ENCODE data around the gene TRIM40. TPM values are rescaled to one million over a fixed set of nuclear protein-coding genes. Genes with fewer than 3 reads are reported as not detected.
A peak's percentile ranks its signal among the peaks of the same experiment; 100 is the strongest.

TRIM40 gene
- total RNA-seq, 1 donor from 2014 or later, result not detected

DNA sequence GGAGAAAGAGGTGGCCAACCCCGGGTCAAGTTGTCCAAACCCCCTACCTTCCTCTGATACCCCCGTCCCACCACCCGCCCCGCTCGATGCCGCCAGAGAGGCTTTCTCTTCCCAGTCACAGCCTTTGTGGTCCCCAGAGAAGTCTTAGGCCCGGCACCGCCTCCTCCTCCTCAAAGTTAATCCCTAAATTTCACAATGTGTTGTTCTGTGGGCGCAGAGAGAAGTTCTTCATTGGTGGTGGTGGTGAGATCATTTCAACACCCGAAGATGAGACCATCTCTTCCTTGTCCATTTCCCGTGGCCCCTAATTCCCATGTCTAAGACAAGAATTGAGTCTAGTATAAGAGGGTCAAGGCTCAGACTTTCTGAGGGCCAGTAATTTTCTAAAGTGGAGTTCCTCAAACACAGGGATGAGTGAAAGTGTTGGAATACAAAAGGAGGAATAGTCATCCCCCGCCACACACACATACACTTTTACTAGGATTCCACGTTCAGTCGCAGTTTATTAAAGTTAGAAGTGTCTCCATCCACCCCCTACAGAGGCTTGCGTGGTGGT, 33.4 kb upstream of the TRIM40 start:
- peak overlapping the region; percentile 88 for H3K4me3 Mint-ChIP-seq
- DNase-seq (ENCODE audit: low read depth, low spot score), result no peak
- no peak for TF ChIP-seq CTCF (conservative IDR thresholded peaks at IDR 0.05)
- no peaks in the 10 kb centered on the region for H3K36me3 Mint-ChIP-seq (ENCODE audit: low read depth)
- H3K4me1 Mint-ChIP-seq, result peaks cover 34% of the 10 kb centered on the region
- no peak overlapping the region for H3K27ac Mint-ChIP-seq (ENCODE audit: unreplicated experiment)
- no peaks in the 10 kb centered on the region for H3K9me3 Mint-ChIP-seq
- peaks cover 96% of the 10 kb centered on the region for H3K27me3 Mint-ChIP-seq (ENCODE audit: low read depth)

DNA sequence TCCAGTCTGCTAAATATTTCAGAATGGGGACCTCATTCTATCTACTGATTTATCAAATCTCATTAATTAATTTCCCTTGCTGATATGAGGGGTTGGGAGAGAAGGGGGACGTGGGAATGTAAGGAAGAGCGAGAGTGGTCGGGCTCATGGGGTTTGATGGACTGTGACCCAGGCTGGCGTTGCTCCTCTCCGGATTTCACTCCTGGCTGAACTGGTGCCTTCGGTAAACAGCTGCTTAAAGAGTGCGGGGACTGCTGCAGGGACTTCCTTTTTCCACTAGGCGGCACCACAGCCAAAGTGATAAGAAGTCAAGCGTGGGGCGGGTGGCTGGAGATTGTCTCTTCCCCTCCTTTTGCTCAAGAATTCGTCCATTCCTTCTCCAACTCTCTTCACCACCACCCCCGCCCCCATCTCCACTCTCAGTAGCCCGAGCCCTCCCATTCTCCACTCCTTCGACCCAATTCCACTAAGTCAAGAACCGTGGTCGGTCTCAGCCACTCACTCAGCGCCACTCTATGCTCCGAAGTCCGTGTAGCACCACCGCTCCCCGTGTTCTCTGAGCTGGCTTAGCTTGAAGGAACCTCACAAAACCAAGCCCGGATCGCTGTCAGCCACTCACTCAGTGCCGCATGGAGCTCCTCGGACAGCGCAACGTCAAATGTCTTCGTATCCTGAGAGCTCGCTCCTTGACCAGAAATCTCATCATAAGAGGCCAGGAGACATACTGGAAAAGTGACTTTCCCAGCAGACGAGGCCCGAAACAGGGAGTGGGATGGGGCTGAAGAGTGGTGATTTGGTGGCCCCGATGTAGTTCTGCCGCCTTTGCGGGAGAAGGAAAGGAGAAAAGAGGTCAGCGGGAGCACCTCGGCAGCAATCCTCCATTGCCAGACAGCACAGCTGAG, 32.7 kb upstream of the TRIM40 start:
- TF ChIP-seq CTCF (conservative IDR thresholded peaks at IDR 0.05), result peak; percentile 89
- H3K36me3 Mint-ChIP-seq (ENCODE audit: low read depth), result no peaks in the 10 kb centered on the region
- no peak overlapping the region for H3K27ac Mint-ChIP-seq (ENCODE audit: unreplicated experiment)
- H3K4me1 Mint-ChIP-seq, result peaks cover 34% of the 10 kb centered on the region
- DNase-seq (ENCODE audit: low read depth, low spot score), result peak; percentile 78
- no peaks in the 10 kb centered on the region for H3K9me3 Mint-ChIP-seq
- H3K27me3 Mint-ChIP-seq (ENCODE audit: low read depth), result peaks cover 96% of the 10 kb centered on the region
- peak overlapping the region; percentile 88 for H3K4me3 Mint-ChIP-seq

DNA sequence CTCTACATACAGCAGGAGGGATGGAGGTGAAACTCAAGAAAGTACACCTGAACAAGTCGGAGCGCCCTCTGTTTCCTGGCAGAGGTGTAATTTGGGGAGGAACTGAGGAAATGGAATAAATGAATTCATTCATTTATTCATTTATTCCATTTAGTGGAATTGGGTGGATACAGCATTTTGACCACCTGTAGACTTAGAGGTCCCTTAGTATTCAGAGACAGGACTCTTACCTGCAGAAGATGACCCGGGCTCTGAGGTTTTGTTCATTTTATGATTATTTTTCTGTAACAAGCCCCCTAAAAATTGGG, 32.1 kb upstream of the TRIM40 start:
- H3K9me3 Mint-ChIP-seq, result no peaks in the 10 kb centered on the region
- peak overlapping the region; percentile 88 for H3K4me3 Mint-ChIP-seq
- H3K27me3 Mint-ChIP-seq (ENCODE audit: low read depth), result peaks cover 96% of the 10 kb centered on the region
- no peak for DNase-seq (ENCODE audit: low read depth, low spot score)
- H3K27ac Mint-ChIP-seq (ENCODE audit: unreplicated experiment), result no peak overlapping the region
- no peaks in the 10 kb centered on the region for H3K36me3 Mint-ChIP-seq (ENCODE audit: low read depth)
- no peak for TF ChIP-seq CTCF (conservative IDR thresholded peaks at IDR 0.05)
- peaks cover 34% of the 10 kb centered on the region for H3K4me1 Mint-ChIP-seq

GRCh38 chr6:30104661-30105060, 31.3 kb upstream of the TRIM40 start:
- Mint-ChIP-seq H3K4me3 (peak overlapping the region; percentile 16), H3K27me3 (ENCODE audit: low read depth) (peaks cover 92% of the 10 kb centered on the region), H3K4me1 (peaks cover 33% of the 10 kb centered on the region), H3K27ac (ENCODE audit: unreplicated experiment) (no peak overlapping the region), H3K9me3 (no peaks in the 10 kb centered on the region), H3K36me3 (ENCODE audit: low read depth) (no peaks in the 10 kb centered on the region)
- peak; percentile 13 for TF ChIP-seq CTCF (conservative IDR thresholded peaks at IDR 0.05)
- DNase-seq (ENCODE audit: low read depth, low spot score), result no peak

DNA sequence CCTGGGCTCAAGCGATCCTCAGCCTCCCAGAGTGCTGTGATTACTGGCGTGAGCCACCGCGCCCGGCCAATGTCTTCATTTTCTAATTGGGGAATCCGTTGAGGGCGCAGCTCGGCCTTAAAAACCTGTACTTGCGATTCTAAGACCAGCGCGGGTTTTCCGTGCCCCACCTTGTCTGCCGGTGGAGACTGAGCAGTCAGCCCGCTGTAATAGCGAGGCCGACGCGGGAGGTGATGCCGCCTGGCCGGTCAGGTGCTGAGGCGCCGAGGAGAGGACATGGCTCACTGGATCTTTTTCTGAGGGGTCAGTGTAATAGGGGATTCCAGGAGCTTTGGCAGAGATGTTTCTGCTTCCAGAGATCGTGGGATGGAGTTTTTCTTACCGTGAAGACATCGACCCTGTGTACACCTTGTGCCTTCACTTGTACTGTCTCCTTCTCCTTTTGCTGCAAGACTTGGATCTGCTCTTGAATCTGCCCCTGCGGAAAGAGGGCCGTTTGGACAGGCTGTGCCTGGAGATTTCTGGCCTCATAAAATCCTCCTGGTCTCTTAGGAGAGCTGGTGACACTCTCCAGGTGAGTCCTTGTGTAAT, 24.6 kb upstream of the TRIM40 start:
- no peaks in the 10 kb centered on the region for H3K9me3 Mint-ChIP-seq
- H3K36me3 Mint-ChIP-seq (ENCODE audit: low read depth), result no peaks in the 10 kb centered on the region
- peaks cover 89% of the 10 kb centered on the region for H3K27me3 Mint-ChIP-seq (ENCODE audit: low read depth)
- H3K27ac Mint-ChIP-seq (ENCODE audit: unreplicated experiment), result no peak overlapping the region
- no peak for TF ChIP-seq CTCF (conservative IDR thresholded peaks at IDR 0.05)
- H3K4me3 Mint-ChIP-seq, result no peak overlapping the region
- no peak for DNase-seq (ENCODE audit: low read depth, low spot score)
- no peaks in the 10 kb centered on the region for H3K4me1 Mint-ChIP-seq
